Esophagus muscularis mucosa (tissue), 3 donors: ENCODE data around the gene MSRB1.

Experiments used
- POLR2A ChIP-seq: fragments of 450-650 bp; IDR thresholded peaks from one replicate; pipeline ENCODE4 v1.6.1; 2017; ENCODE audit warnings: antibody characterized with exemption, moderate library complexity, mild to moderate bottlenecking, low read depth
- TF ChIP-seq, protein P1 (sequence below), 3 experiments: fragments of 200-600 bp in 2 of 3; fragments of 450-650 bp in 1 of 3; sonication (generic) in 2 of 3; IDR thresholded peaks; one replicate each; pipeline ENCODE4 v1.5.1; 2017 to 2019; ENCODE audit warnings: antibody characterized with exemption in 3 of 3, mild to moderate bottlenecking in 2 of 3, moderate library complexity in 1 of 3

DNA sequence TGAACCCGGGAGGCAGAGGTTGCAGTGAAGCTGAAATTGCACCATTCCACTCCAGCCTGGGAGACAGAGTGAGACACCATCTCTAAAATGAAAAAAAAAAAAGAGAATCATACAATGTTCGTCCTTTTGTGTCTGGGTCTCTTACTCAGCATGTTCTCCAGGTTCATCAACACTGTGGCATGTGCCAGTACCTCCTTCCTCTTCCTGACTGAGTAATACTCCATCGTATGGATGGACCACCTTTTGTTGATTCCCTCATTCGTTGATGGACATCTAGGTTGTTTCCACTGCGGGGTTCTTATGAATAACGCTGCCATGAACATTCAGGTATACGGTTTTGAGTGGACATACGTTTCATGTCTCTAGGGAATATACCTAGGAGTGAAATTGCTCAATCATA is 20.6 kb downstream of the MSRB1 start:
- TF ChIP-seq, protein P1, sequence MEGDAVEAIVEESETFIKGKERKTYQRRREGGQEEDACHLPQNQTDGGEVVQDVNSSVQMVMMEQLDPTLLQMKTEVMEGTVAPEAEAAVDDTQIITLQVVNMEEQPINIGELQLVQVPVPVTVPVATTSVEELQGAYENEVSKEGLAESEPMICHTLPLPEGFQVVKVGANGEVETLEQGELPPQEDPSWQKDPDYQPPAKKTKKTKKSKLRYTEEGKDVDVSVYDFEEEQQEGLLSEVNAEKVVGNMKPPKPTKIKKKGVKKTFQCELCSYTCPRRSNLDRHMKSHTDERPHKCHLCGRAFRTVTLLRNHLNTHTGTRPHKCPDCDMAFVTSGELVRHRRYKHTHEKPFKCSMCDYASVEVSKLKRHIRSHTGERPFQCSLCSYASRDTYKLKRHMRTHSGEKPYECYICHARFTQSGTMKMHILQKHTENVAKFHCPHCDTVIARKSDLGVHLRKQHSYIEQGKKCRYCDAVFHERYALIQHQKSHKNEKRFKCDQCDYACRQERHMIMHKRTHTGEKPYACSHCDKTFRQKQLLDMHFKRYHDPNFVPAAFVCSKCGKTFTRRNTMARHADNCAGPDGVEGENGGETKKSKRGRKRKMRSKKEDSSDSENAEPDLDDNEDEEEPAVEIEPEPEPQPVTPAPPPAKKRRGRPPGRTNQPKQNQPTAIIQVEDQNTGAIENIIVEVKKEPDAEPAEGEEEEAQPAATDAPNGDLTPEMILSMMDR (IDR thresholded peaks at IDR 0.05) = no peak
- TF ChIP-seq POLR2A = no peak
